SK-N-SH (cell line): ENCODE results near the gene EP400. TPM values are rescaled to one million over a fixed set of nuclear protein-coding genes. Genes with fewer than 3 reads are reported as not detected.

Experiments
- CTCF ChIA-PET: fragments of 300-600, 350-600 bp; formaldehyde crosslinking; extraction: SDS; loops from one replicate; lab custom pipeline; 2021; lab: Yijun Ruan, JAX
- POLR2A ChIA-PET: fragments of 350-600 bp; sonication (Branson Sonifier 250); formaldehyde crosslinking; extraction: SDS; loops from one replicate; lab custom pipeline; 2020; ENCODE audit warnings: antibody characterized with exemption, inconsistent platforms; lab: Yijun Ruan, JAX
- DNase-seq: peaks from one replicate; pipeline ENCODE4 v3.0.0; 2012
- H2AFZ ChIP-seq: fragments of 200-600 bp; sonication (generic); 2 replicates; pipeline ENCODE4 v1.8.1; 2016; ENCODE audit warnings: antibody characterized with exemption, mild to moderate bottlenecking, low read depth
- H3F3A ChIP-seq: fragments of 200-600 bp; sonication (generic); replicated peaks from 2 replicates; pipeline ENCODE3; 2016; ENCODE audit warnings: antibody characterized with exemption, mild to moderate bottlenecking; ENCODE audit not compliant: insufficient read depth
- H3K27ac ChIP-seq, 2 experiments: fragments of 200-500 bp in 1 of 2; fragments of 200-600 bp in 1 of 2; sonication (Bioruptor generic) in 1 of 2; sonication (generic), shearing (Covaris generic) in 1 of 2; 2 replicates each; pipeline versions ENCODE4 v1.5.1 to v1.6.1; 2014 to 2016; ENCODE audit warnings: low read depth in 2 of 2, inconsistent platforms in 1 of 2, low read length in 1 of 2, mild to moderate bottlenecking in 1 of 2, mixed read lengths in 1 of 2
- H3K27me3 ChIP-seq: fragments of 200-600 bp; sonication (generic), shearing (Covaris generic); 2 replicates; pipeline ENCODE4 v1.6.1; 2016; ENCODE audit warnings: mixed run types; ENCODE audit not compliant: insufficient read depth
- H3K36me3 ChIP-seq, 2 experiments: fragments of 200-500 bp in 1 of 2; fragments of 200-600 bp in 1 of 2; sonication (Bioruptor generic) in 1 of 2; sonication (generic) in 1 of 2; replicated peaks in 1 of 2; 2 replicates each; pipeline versions ENCODE3 to v1.5.1; 2014 to 2016; ENCODE audit warnings: low read length in 1 of 2, mild to moderate bottlenecking in 1 of 2; ENCODE audit not compliant: insufficient read depth in 2 of 2, control insufficient read depth in 1 of 2
- H3K4me1 ChIP-seq, 2 experiments: fragments of 200-500 bp in 1 of 2; fragments of 200-600 bp in 1 of 2; sonication (Bioruptor generic) in 1 of 2; sonication (generic), shearing (Covaris generic) in 1 of 2; 2 replicates each; pipeline versions ENCODE4 v1.5.1 to v1.6.1; 2014 to 2016; ENCODE audit warnings: low read depth in 1 of 2, low read length in 1 of 2, mixed run types in 1 of 2; ENCODE audit not compliant: insufficient read depth in 2 of 2, control insufficient read depth in 1 of 2
- H3K4me2 ChIP-seq: fragments of 200-600 bp; sonication (generic), shearing (Covaris generic); 2 replicates; pipeline ENCODE4 v1.6.1; 2017; ENCODE audit warnings: mixed run types
- H3K4me3 ChIP-seq, 2 experiments: fragments of 200-500 bp in 1 of 2; fragments of 200-600 bp in 1 of 2; sonication (Bioruptor generic) in 1 of 2; sonication (generic), shearing (Covaris generic) in 1 of 2; 2 replicates each; pipeline versions ENCODE4 v1.5.1 to v1.8.1; 2014 to 2016; ENCODE audit warnings: low read depth in 2 of 2, inconsistent platforms in 1 of 2, low read length in 1 of 2, mild to moderate bottlenecking in 1 of 2, mixed read lengths in 1 of 2, moderate library complexity in 1 of 2
- H3K79me2 ChIP-seq: fragments of 200-600 bp; sonication (generic); 2 replicates; pipeline ENCODE4 v1.8.1; 2017; ENCODE audit warnings: mild to moderate bottlenecking; ENCODE audit not compliant: insufficient read depth
- H3K9ac ChIP-seq: fragments of 200-600 bp; sonication (generic); 2 replicates; pipeline ENCODE4 v1.6.1; 2017; ENCODE audit warnings: mixed run types
- H3K9me2 ChIP-seq: fragments of 200-600 bp; sonication (generic); 2 replicates; pipeline ENCODE4 v1.6.1; 2017; ENCODE audit warnings: mixed run types
- H3K9me3 ChIP-seq: fragments of 200-600 bp; sonication (generic); 2 replicates; pipeline ENCODE4 v1.6.1; 2017; ENCODE audit warnings: mixed run types, mild to moderate bottlenecking, moderate library complexity
- H4K20me1 ChIP-seq: fragments of 200-600 bp; sonication (generic); 2 replicates; pipeline ENCODE4 v1.6.1; 2017; ENCODE audit warnings: mild to moderate bottlenecking, mixed run types; ENCODE audit not compliant: insufficient read depth
- ELF1 ChIP-seq: IDR thresholded peaks from 2 replicates; pipeline ENCODE4 v1.4.0; 2012
- FOSL2 ChIP-seq: IDR thresholded peaks from 2 replicates; pipeline ENCODE4 v1.4.0; 2012; ENCODE audit warnings: low read depth, mild to moderate bottlenecking, moderate library complexity, borderline replicate concordance
- FOXM1 ChIP-seq: IDR thresholded peaks from 2 replicates; pipeline ENCODE4 v1.4.0; 2012; ENCODE audit warnings: low read depth, mild to moderate bottlenecking
- IRF3 ChIP-seq: fragments of 150-350 bp; IDR thresholded peaks from 2 replicates; pipeline ENCODE4 v1.6.1; 2016; ENCODE audit warnings: mild to moderate bottlenecking, low read depth, low read length
- JUND ChIP-seq: IDR thresholded peaks from 2 replicates; pipeline ENCODE4 v1.4.0; 2012
- MXI1 ChIP-seq: IDR thresholded peaks from 2 replicates; pipeline ENCODE4 v1.6.1; 2012; ENCODE audit warnings: mild to moderate bottlenecking, low read depth, low read length, improper control_type of control experiment
- REST ChIP-seq: IDR thresholded peaks from 2 replicates; pipeline ENCODE4 v1.6.1; 2012; ENCODE audit warnings: mild to moderate bottlenecking, low read depth, low read length, moderate library complexity
- RFX5 ChIP-seq: IDR thresholded peaks from 2 replicates; pipeline ENCODE4 v1.6.1; 2012; ENCODE audit warnings: mild to moderate bottlenecking, improper control_type of control experiment, low read length
- RXRA ChIP-seq: IDR thresholded peaks from 2 replicates; pipeline ENCODE4 v1.4.0; 2012; ENCODE audit warnings: low read depth, mild to moderate bottlenecking, borderline replicate concordance
- USF2 ChIP-seq: fragments of 150-350 bp; IDR thresholded peaks from 2 replicates; pipeline ENCODE4 v1.6.1; 2017; ENCODE audit warnings: antibody characterized with exemption, low read length, low read depth, borderline replicate concordance
- ZBTB33 ChIP-seq: IDR thresholded peaks from 2 replicates; pipeline ENCODE4 v1.4.0; 2012; ENCODE audit warnings: low read depth, borderline replicate concordance
- WGBS: methylation state at CpG from one replicate; pipeline ENCODE4 v1.1.6; 2017; ENCODE audit warnings: low lambda C conversion rate; 5-methylcytosine and 5-hydroxymethylcytosine counted together
- polyA plus RNA-seq, 3 experiments: library from polyadenylated mRNA; depleted of rRNA; stranded (reverse); fragments of >200 nt; gene quantifications; 2 replicates each; pipeline ENCODE4 v1.2.3, GENCODE V29; 2012

The EP400 gene
- polyA plus RNA-seq, 1 of the 3 experiments (the other 2 are of a cell fraction), result 7.0 TPM

GRCh38 chr12:132114667-132115066 is 164.9 kb downstream of the EP400 start:
- Histone ChIP-seq H2AFZ (no peak overlapping the region), H3K4me1 (no peaks in the 10 kb centered on the region), H3K27ac (no peak overlapping the region), H3F3A (no peaks in the 10 kb centered on the region), H3K9me3 (no peaks in the 10 kb centered on the region), H3K9ac (no peak overlapping the region), H3K4me3 (no peak overlapping the region), H3K36me3 (peaks cover 20 to 54% of the 10 kb centered on the region in 2 experiments), H3K9me2 (no peaks in the 10 kb centered on the region), H3K4me2 (no peak overlapping the region), H4K20me1 (no peaks in the 10 kb centered on the region), H3K79me2 (no peaks in the 10 kb centered on the region), H3K27me3 (no peaks in the 10 kb centered on the region)
- CTCF ChIA-PET, result interaction anchor here (2.6 kb wide), 1 partner anchor 300 kb away, joined by 11 read pairs; no protein-coding TSS in a partner anchor
- POLR2A ChIA-PET, result no interaction called here
- DNase-seq, result no peak
- no peak for TF ChIP-seq MXI1
- no peak for TF ChIP-seq JUND
- TF ChIP-seq REST, result no peak
- TF ChIP-seq FOSL2, result no peak
- no peak for TF ChIP-seq RXRA
- no peak for TF ChIP-seq IRF3
- no peak for TF ChIP-seq RFX5
- TF ChIP-seq USF2, result no peak
- TF ChIP-seq FOXM1, result no peak
- 96% methylated on average over 6 of the region's 6 CpGs for WGBS

- H3K4me3 ChIP-seq, result no peak overlapping the region
These were observed 165.8 kb downstream of the EP400 start for GRCh38 chr12:132115500-132115899.

More at GRCh38 chr12:132115500-132115899, 165.8 kb downstream of the EP400 start:
- Histone ChIP-seq H3K27ac (no peak overlapping the region), H3K9me3 (no peaks in the 10 kb centered on the region), H3K27me3 (no peaks in the 10 kb centered on the region), H4K20me1 (no peaks in the 10 kb centered on the region), H3K9ac (no peak overlapping the region), H3K4me1 (no peaks in the 10 kb centered on the region), H3K9me2 (no peaks in the 10 kb centered on the region), H3F3A (no peaks in the 10 kb centered on the region), H3K4me2 (no peak overlapping the region), H3K79me2 (no peaks in the 10 kb centered on the region), H2AFZ (no peak overlapping the region), H3K36me3 (peaks cover 20 to 57% of the 10 kb centered on the region in 2 experiments)
- CTCF ChIA-PET, result no interaction called here
- TF ChIP-seq ZBTB33, result no peak
- no peak for TF ChIP-seq IRF3
- no peak for TF ChIP-seq ELF1
- no peak for DNase-seq
- WGBS, result 95% methylated on average over 9 of the region's 9 CpGs
- POLR2A ChIA-PET, result no interaction called here
